Sigmoid colon (tissue), 4 donors: Measurements from ENCODE around the gene MGMT.

Experiments used
- POLR2A ChIP-seq, 2 donors: fragments of 450-650 bp; IDR thresholded peaks; one replicate each; pipeline ENCODE4 v1.6.1; 2016; ENCODE audit warnings: antibody characterized with exemption in 2 of 2, mild to moderate bottlenecking in 2 of 2, moderate library complexity in 2 of 2
- POLR2AphosphoS5 ChIP-seq, 4 donors: sonication (generic); formaldehyde crosslinking; IDR thresholded peaks; one replicate each; pipeline ENCODE4 v1.6.1; 2017; ENCODE audit warnings: antibody characterized with exemption in 4 of 4
- TF ChIP-seq, protein P1 (sequence below), 4 experiments: fragments of 450-650 bp in 3 of 4; fragments of 200-600 bp in 1 of 4; IDR thresholded peaks; one replicate each; pipeline ENCODE4 v1.5.1; 2016 to 2019; ENCODE audit warnings: antibody characterized with exemption in 4 of 4, mild to moderate bottlenecking in 3 of 4, moderate library complexity in 2 of 4

DNA sequence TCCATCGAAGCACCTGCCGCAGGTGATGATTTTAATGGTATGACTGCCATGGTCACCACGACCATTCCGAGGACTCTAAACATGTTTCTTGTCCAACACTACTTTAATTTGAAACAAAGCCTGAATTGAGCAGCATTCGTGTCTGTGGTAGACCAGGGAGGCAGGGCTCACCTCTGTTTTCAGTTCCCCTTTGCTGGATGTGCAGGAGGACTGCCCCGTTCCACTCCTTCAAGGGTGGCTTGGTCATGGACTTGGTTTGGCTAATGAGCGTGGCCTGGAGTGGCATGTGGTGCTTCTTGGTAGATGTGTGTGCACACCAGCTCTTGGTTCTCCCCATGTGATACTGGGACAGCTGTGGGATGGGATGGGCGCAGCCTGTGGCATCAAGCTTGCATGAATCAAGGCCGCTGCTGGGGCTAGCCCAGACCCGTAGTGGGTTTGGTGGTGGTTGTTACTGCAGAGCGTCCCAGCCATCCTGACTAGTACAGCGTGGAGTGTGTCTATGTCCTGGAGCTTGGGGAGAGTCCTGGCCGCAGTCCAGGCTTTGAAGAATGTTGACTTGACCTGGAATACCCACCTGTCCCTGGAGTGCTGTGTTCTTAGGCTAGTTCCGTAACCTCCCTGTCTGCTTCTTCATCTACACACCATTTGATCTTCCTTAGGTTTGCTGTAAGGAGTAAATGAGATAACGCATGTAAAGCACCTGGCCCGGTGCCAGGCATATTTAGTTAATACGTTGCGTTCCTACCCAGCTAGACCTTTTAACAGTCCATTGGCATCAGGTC, 34.8 kb downstream of the MGMT start:
- TF ChIP-seq, protein P1, sequence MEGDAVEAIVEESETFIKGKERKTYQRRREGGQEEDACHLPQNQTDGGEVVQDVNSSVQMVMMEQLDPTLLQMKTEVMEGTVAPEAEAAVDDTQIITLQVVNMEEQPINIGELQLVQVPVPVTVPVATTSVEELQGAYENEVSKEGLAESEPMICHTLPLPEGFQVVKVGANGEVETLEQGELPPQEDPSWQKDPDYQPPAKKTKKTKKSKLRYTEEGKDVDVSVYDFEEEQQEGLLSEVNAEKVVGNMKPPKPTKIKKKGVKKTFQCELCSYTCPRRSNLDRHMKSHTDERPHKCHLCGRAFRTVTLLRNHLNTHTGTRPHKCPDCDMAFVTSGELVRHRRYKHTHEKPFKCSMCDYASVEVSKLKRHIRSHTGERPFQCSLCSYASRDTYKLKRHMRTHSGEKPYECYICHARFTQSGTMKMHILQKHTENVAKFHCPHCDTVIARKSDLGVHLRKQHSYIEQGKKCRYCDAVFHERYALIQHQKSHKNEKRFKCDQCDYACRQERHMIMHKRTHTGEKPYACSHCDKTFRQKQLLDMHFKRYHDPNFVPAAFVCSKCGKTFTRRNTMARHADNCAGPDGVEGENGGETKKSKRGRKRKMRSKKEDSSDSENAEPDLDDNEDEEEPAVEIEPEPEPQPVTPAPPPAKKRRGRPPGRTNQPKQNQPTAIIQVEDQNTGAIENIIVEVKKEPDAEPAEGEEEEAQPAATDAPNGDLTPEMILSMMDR (IDR thresholded peaks at IDR 0.05): no peak
- TF ChIP-seq POLR2AphosphoS5 (IDR thresholded peaks at IDR 0.05) (no peak), POLR2A (IDR thresholded peaks at IDR 0.05) (no peak)
